Right atrium auricular region (tissue), 2 donors: ENCODE results near the gene TRPT1. TPM values are rescaled to one million over a fixed set of nuclear protein-coding genes. Genes with fewer than 3 reads are reported as not detected.
A peak's percentile ranks its signal among the peaks of the same experiment; 100 is the strongest.

ENCODE experiments used
- DNase-seq: peaks from one replicate; pipeline ENCODE4 v3.0.0-alpha.2; 2019; ENCODE audit warnings: low spot score
- H3K27ac ChIP-seq, 2 donors: fragments of 200-600 bp; sonication (generic); 1 replicate in 1 of 2; 2 replicates in 1 of 2; pipeline ENCODE4 v1.5.1; 2016 to 2019
- H3K27me3 ChIP-seq, 2 donors: fragments of 200-600 bp; sonication (generic); one replicate each; pipeline versions ENCODE4 v1.5.1 to v1.6.0; 2017 to 2019
- H3K36me3 ChIP-seq: fragments of 200-600 bp; sonication (generic); one replicate; pipeline ENCODE4 v1.5.1; 2016
- H3K4me1 ChIP-seq, 2 donors: fragments of 200-600 bp; sonication (generic); one replicate each; pipeline versions ENCODE4 v1.5.1 to v1.6.0; 2017 to 2019
- H3K4me3 ChIP-seq, 2 donors: fragments of 200-600 bp; sonication (generic); 1 replicate in 1 of 2; 2 replicates in 1 of 2; pipeline ENCODE4 v1.5.1; 2017 to 2019; ENCODE audit warnings: mild to moderate bottlenecking in 1 of 2, moderate library complexity in 1 of 2
- H3K9me3 ChIP-seq, 2 donors: fragments of 200-600 bp; sonication (generic); one replicate each; pipeline ENCODE4 v1.5.1; 2019
- total RNA-seq, 2 donors: library from RNA; depleted of rRNA; stranded (reverse); fragments of >200 nt; gene quantifications; one replicate each; pipeline ENCODE4 v1.1.0, GENCODE V29; 2016
- TF ChIP-seq, protein P1 (sequence below), 2 donors: fragments of 200-600 bp; sonication (generic); IDR thresholded peaks; one replicate each; pipeline ENCODE4 v1.5.1; 2019; ENCODE audit warnings: antibody characterized with exemption in 2 of 2

TRPT1 gene
- total RNA-seq, 2 donors from 2014 or later = 86.0 to 95.8 TPM

DNA sequence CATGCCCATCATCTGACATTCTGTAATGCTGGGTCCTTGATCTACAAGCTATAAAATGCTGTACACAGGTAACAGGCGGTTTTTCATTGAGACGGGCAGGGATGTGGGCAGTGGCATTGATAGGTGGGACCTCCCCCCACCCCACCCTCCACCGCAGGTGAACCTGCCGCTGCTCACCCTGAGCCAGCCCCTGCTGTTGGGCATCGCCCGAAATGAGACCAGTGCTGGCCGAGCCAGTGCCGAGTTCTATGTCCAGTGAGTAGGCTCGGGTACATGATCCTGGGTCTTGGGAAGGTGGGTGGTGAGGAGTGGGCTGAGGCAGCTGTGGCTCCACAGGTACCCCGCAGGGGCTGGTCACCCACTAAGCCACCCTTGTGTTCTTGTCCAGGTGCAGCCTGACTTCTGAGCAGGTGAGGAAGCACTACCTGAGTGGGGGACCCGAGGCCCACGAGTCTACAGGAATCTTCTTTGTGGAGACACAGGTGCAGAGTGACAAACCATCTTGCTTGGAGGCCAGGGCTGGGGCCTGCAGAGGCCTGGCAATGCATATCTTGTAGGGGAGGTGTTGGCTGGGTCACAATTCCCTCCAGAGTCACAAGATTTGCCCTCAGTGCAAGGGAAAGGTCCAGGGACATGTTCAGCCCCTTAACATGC lies 3.2 kb upstream of the TRPT1 start:
- Histone ChIP-seq H3K27me3 (no peaks in the 10 kb centered on the region), H3K4me1 (peaks cover 0 to 75% of the 10 kb centered on the region in 2 donors)

DNA sequence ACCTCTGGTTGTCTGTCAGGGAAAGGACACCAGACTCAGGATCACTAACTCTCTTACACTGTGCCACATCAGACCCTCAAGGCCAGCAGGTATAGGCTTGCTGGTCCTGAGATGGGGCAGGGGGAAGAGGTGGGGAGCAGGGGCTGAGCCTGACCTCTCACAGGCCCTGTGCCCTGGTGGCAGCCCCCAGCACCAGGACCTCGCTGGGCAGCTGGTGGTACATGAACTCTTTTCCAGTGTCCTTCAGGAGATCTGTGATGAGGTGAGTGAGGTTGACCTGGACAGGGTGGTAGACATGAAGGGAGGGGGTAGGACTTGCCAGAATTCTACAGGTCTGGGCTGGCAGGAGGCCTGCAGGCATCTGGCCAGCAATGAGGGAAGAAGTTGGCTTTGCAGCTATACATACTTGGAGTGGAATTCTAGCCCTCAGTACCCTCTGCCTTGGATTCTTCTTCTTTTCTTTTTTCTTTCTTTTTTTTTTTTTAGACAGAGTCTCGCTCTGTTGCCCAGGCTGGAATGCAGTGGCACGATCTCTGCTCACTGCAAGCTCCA lies 1.5 kb upstream of the TRPT1 start:
- TF ChIP-seq, protein P1, sequence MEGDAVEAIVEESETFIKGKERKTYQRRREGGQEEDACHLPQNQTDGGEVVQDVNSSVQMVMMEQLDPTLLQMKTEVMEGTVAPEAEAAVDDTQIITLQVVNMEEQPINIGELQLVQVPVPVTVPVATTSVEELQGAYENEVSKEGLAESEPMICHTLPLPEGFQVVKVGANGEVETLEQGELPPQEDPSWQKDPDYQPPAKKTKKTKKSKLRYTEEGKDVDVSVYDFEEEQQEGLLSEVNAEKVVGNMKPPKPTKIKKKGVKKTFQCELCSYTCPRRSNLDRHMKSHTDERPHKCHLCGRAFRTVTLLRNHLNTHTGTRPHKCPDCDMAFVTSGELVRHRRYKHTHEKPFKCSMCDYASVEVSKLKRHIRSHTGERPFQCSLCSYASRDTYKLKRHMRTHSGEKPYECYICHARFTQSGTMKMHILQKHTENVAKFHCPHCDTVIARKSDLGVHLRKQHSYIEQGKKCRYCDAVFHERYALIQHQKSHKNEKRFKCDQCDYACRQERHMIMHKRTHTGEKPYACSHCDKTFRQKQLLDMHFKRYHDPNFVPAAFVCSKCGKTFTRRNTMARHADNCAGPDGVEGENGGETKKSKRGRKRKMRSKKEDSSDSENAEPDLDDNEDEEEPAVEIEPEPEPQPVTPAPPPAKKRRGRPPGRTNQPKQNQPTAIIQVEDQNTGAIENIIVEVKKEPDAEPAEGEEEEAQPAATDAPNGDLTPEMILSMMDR (IDR thresholded peaks at IDR 0.05) = no peak
- peaks cover 5% of the 10 kb centered on the region for H3K36me3 ChIP-seq
- no peaks in the 10 kb centered on the region for H3K9me3 ChIP-seq
- peak overlapping the region; percentile 85 to 89 for H3K4me3 ChIP-seq
- H3K4me1 ChIP-seq = peaks cover 0 to 62% of the 10 kb centered on the region in 2 donors
- peak overlapping the region; percentile 91 to 97 for H3K27ac ChIP-seq
- DNase-seq = no peak
- no peaks in the 10 kb centered on the region for H3K27me3 ChIP-seq

More for the DNA sequence above, 3.2 kb upstream of the TRPT1 start:
- Histone ChIP-seq H3K9me3 (no peaks in the 10 kb centered on the region), H3K4me3 (peak overlapping the region in 1 of 2 donors; percentile 77), H3K27ac (peak overlapping the region; percentile 92 to 97), H3K36me3 (no peaks in the 10 kb centered on the region)
- DNase-seq = no peak
- TF ChIP-seq, protein P1 (IDR thresholded peaks at IDR 0.05) = no peak

- no peak for DNase-seq
- peaks cover 0 to 53% of the 10 kb centered on the region in 2 donors for H3K4me1 ChIP-seq
- H3K27me3 ChIP-seq = no peaks in the 10 kb centered on the region
- no peaks in the 10 kb centered on the region for H3K9me3 ChIP-seq
- TF ChIP-seq, protein P1 (IDR thresholded peaks at IDR 0.05) = no peak
- peak overlapping the region; percentile 85 to 89 for H3K4me3 ChIP-seq
- H3K36me3 ChIP-seq = peaks cover 5% of the 10 kb centered on the region
- peak overlapping the region; percentile 91 to 97 for H3K27ac ChIP-seq
These were observed 593 bp upstream of the TRPT1 start for GRCh38 chr11:64226507-64227051.

DNA sequence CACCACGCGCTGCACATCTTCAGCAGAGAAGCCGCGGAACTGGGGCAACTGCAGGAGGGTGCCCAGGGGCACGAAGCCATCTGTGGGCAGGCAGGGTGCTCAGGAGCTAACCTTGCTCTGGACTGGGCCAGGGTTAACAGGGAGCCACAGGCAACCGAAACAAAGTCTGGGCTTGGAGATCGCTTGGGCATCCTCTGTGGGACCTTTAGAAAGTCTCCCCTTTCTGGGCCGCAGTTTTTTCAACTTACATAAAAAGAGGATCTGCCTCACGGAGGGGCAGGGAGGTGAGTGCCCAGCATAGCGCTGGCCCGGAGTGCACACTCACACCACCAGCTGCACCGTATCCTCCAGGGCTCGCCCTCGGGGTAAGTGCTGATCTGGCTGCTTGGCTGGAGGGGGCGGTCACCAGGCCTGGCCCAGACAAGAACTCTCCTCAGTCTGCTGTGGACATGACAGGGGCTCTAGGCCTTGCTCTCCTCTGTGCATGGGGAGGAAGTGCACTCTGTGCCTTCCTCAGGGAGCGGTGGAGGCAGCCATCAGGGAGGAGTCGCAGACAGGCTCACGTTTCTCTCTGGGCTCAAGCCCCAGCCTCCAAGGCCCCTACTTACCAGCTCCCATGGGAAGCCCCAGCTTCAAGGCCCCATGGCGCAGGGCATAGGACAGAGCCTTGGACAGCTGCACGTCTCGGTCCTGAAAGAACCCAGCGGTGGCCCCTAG lies 937 bp downstream of the TRPT1 start:
- TF ChIP-seq, protein P1 (IDR thresholded peaks at IDR 0.05) = no peak
- H3K9me3 ChIP-seq = no peaks in the 10 kb centered on the region
- peak overlapping the region; percentile 91 to 97 for H3K27ac ChIP-seq
- H3K4me1 ChIP-seq = peaks cover 0 to 43% of the 10 kb centered on the region in 2 donors
- no peaks in the 10 kb centered on the region for H3K27me3 ChIP-seq
- no peak for DNase-seq
- peak overlapping the region; percentile 85 to 89 for H3K4me3 ChIP-seq
- peaks cover 16% of the 10 kb centered on the region for H3K36me3 ChIP-seq

- TF ChIP-seq, protein P1 (IDR thresholded peaks at IDR 0.05) = no peak
- H3K36me3 ChIP-seq = peaks cover 17% of the 10 kb centered on the region
- DNase-seq = no peak
- peaks cover 0 to 35% of the 10 kb centered on the region in 2 donors for H3K4me1 ChIP-seq
- H3K27ac ChIP-seq = no peak overlapping the region
- H3K9me3 ChIP-seq = no peaks in the 10 kb centered on the region
- no peaks in the 10 kb centered on the region for H3K27me3 ChIP-seq
- H3K4me3 ChIP-seq = no peak overlapping the region
These were observed 1.7 kb downstream of the TRPT1 start for GRCh38 chr11:64224151-64224890.
